WTC11 (cell line): ENCODE data around the gene GPX4. TPM values are rescaled to one million over a fixed set of nuclear protein-coding genes. Genes with fewer than 3 reads are reported as not detected.

Experiments
- ATAC-seq: fragments of 200-7000 bp; cut with Tn5 transposase; 2 replicates; pipeline ENCODE4 v1.10.0; 2021; ENCODE audit warnings: mild to moderate bottlenecking, moderate library complexity
- CTCF ChIA-PET: fragments of 300-600 bp; sonication (Branson Sonifier 250); formaldehyde crosslinking; loops from one replicate; lab custom pipeline; 2021; ENCODE audit warnings: antibody characterized with exemption; lab: Charles Lee
- POLR2A ChIA-PET: fragments of 350-600 bp; sonication (Branson Sonifier 250); formaldehyde crosslinking; loops from one replicate; lab custom pipeline; 2021; ENCODE audit warnings: antibody characterized with exemption; lab: Charles Lee
- DNase-seq: peaks from one replicate; pipeline ENCODE4 v3.0.0; 2021; ENCODE audit warnings: low spot score
- H3K27ac Mint-ChIP-seq: 2 replicates; pipeline ENCODE4 v1.8.0; 2021; ENCODE audit warnings: mixed read lengths
- H3K27me3 Mint-ChIP-seq: 2 replicates; pipeline ENCODE4 v1.8.0; 2021; ENCODE audit warnings: low read depth, mild to moderate bottlenecking, moderate library complexity, mixed read lengths
- H3K36me3 Mint-ChIP-seq: 2 replicates; pipeline ENCODE4 v1.8.0; 2021; ENCODE audit warnings: mixed read lengths
- H3K4me1 Mint-ChIP-seq: 2 replicates; pipeline ENCODE4 v1.8.0; 2022; ENCODE audit warnings: mixed read lengths
- H3K4me3 Mint-ChIP-seq: 2 replicates; pipeline ENCODE4 v1.8.0; 2021; ENCODE audit warnings: mild to moderate bottlenecking, moderate library complexity, mixed read lengths
- H3K9me3 Mint-ChIP-seq: 2 replicates; pipeline ENCODE4 v1.8.0; 2021; ENCODE audit warnings: mixed read lengths
- ETV6 ChIP-seq: sonication (generic); formaldehyde crosslinking; IDR thresholded peaks from 2 replicates; pipeline ENCODE4 v1.8.1; 2022; ENCODE audit warnings: mild to moderate bottlenecking, missing genetic modification reagents
- FOXJ3 ChIP-seq: sonication (generic); formaldehyde crosslinking; IDR thresholded peaks from 2 replicates; pipeline ENCODE4 v1.9.0; 2021; ENCODE audit warnings: missing genetic modification reagents, mild to moderate bottlenecking, borderline replicate concordance
- FOXK1 ChIP-seq: sonication (generic); formaldehyde crosslinking; IDR thresholded peaks from 2 replicates; pipeline ENCODE4 v1.8.0; 2022; ENCODE audit warnings: mild to moderate bottlenecking, moderate library complexity, missing genetic modification reagents
- TCF7 ChIP-seq: sonication (generic); formaldehyde crosslinking; IDR thresholded peaks from 2 replicates; pipeline ENCODE4 v1.8.0; 2022; ENCODE audit warnings: mild to moderate bottlenecking, low read depth, missing genetic modification reagents, moderate library complexity
- ZNF232 ChIP-seq: sonication (generic); formaldehyde crosslinking; IDR thresholded peaks from 2 replicates; pipeline ENCODE4 v1.8.0; 2022; ENCODE audit warnings: mild to moderate bottlenecking, missing genetic modification reagents
- total RNA-seq: library from RNA; stranded (reverse); gene quantifications from 3 replicates; pipeline ENCODE4 v1.2.3, GENCODE V29; 2021
- TF ChIP-seq, protein P1 (sequence below): sonication (generic); formaldehyde crosslinking; conservative IDR thresholded peaks from 2 replicates; pipeline ENCODE4 v1.8.1; 2023; ENCODE audit warnings: mild to moderate bottlenecking, low read depth, missing genetic modification reagents, moderate library complexity
- TF ChIP-seq, protein P2 (sequence below): sonication (generic); formaldehyde crosslinking; IDR thresholded peaks from 2 replicates; pipeline ENCODE4 v1.8.1; 2022; ENCODE audit warnings: low read depth, missing genetic modification reagents, borderline replicate concordance
- TF ChIP-seq, protein P3 (sequence below): sonication (generic); formaldehyde crosslinking; IDR thresholded peaks from 2 replicates; pipeline ENCODE4 v1.8.0; 2022; ENCODE audit warnings: mild to moderate bottlenecking, missing genetic modification reagents
- TF ChIP-seq, protein P4 (sequence below): sonication (generic); formaldehyde crosslinking; IDR thresholded peaks from 2 replicates; pipeline ENCODE4 v1.8.1; 2022; ENCODE audit warnings: mild to moderate bottlenecking, moderate library complexity, missing genetic modification reagents
- TF ChIP-seq, protein P5 (sequence below): fragments of 250-450 bp; sonication (Bioruptor Pico); conservative IDR thresholded peaks from 2 replicates; pipeline ENCODE4 v1.9.0; 2021; ENCODE audit warnings: mild to moderate bottlenecking
- TF ChIP-seq, protein P6 (sequence below): sonication (generic); formaldehyde crosslinking; IDR thresholded peaks from 2 replicates; pipeline ENCODE4 v1.8.1; 2023; ENCODE audit warnings: mild to moderate bottlenecking, missing genetic modification reagents

The GPX4 gene
- total RNA-seq, 1 experiment from 2014 or later = 363 TPM

DNA sequence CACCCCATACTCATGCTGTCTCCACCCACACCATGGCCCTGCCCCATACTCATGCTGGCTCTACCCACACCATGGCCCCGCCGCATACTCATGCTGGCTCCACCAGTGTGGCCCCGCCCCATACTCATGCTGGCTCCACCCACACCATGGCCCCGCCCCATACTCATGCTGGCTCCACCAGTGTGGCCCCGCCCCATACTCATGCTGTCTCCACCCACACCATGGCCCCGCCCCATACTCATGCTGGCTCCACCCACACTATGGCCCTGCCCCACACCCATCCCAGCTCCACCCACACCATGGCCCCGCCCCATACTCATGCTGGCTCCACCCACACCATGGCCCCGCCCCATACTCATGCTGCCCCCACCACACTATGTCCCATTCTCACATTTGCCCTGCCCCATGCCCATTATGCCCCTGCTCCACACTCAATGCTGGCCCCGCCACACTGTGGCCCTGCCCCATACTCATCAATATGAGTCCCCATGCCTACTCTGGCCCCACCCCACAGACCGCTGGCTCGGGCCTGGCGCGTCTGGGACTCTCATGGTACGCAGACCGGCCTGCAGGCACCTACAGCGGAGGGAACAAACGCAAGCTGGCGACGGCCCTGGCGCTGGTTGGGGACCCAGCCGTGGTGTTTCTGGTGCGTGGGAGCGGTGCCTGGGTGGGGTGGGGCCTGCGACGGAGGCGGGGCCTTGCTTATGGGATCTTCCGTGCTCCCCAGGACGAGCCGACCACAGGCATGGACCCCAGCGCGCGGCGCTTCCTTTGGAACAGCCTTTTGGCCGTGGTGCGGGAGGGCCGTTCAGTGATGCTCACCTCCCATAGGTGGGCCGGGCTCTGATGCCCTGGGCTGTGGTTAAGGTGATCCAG lies 40.5 kb upstream of the GPX4 start (continued):
- TF ChIP-seq ETV6 = no peak
- TF ChIP-seq FOXK1 (CRISPR knock-in tag) = no peak
- TF ChIP-seq ZNF232 = no peak

DNA sequence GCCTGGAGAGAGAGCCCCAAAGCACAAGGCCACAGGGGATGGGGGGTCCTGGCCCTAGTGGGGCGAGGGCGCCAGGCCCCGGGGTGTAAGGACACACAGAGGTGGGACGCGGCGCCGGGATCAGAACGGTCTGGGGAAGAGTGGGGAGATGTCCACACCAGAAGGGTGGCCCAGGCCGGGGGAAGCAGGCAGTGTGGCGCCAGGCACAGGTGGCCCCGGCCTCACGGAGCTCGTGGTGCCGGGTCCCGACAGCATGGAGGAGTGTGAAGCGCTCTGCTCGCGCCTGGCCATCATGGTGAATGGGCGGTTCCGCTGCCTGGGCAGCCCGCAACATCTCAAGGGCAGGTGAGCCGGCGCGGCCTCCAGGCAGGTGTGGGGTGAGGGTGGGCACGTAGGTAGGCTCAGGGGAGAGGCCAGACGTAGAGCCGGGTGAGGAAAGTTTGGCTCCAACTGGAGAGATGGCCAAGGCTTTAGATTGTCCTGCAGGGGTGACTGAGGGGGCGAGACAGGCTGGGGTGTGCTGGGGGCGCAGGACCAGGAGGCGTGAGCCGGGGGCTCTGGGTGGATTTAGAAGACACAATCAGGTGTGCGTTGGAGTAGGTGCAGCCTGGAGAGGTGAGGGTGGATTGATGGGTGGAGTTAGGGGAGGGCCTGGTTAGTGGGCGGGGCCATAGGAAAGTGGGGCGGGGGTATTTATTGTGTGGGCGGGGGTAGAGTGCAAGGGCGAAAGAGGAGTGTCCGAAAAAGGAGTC lies 39.7 kb upstream of the GPX4 start:
- H3K4me1 Mint-ChIP-seq = peaks cover 17% of the 10 kb centered on the region
- peaks cover 26% of the 10 kb centered on the region for H3K27me3 Mint-ChIP-seq
- ATAC-seq (peak; percentile 48), DNase-seq (peak; percentile 74)
- ChIA-PET POLR2A (interaction anchor here (0.5 to 2.1 kb wide), 8 partner anchors 12 to 276 kb away, joined by 3 to 9 read pairs (median 4); partner anchors contain the start of genes CIRBP and CNN2), CTCF (interaction anchor here (0.6 to 7.5 kb wide), 29 partner anchors 8 to 205 kb away, joined by 3 to 109 read pairs (median 6); partner anchors contain the start of genes ABCA7, ATP5F1D, CIRBP and CNN2)
- peak overlapping the region; percentile 65 for H3K4me3 Mint-ChIP-seq
- no peak overlapping the region; the same call in 1 of the 2 replicates for H3K27ac Mint-ChIP-seq
- TF ChIP-seq, protein P1, sequence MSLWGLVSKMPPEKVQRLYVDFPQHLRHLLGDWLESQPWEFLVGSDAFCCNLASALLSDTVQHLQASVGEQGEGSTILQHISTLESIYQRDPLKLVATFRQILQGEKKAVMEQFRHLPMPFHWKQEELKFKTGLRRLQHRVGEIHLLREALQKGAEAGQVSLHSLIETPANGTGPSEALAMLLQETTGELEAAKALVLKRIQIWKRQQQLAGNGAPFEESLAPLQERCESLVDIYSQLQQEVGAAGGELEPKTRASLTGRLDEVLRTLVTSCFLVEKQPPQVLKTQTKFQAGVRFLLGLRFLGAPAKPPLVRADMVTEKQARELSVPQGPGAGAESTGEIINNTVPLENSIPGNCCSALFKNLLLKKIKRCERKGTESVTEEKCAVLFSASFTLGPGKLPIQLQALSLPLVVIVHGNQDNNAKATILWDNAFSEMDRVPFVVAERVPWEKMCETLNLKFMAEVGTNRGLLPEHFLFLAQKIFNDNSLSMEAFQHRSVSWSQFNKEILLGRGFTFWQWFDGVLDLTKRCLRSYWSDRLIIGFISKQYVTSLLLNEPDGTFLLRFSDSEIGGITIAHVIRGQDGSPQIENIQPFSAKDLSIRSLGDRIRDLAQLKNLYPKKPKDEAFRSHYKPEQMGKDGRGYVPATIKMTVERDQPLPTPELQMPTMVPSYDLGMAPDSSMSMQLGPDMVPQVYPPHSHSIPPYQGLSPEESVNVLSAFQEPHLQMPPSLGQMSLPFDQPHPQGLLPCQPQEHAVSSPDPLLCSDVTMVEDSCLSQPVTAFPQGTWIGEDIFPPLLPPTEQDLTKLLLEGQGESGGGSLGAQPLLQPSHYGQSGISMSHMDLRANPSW (CRISPR knock-in tag) = no peak
- TF ChIP-seq, protein P2, sequence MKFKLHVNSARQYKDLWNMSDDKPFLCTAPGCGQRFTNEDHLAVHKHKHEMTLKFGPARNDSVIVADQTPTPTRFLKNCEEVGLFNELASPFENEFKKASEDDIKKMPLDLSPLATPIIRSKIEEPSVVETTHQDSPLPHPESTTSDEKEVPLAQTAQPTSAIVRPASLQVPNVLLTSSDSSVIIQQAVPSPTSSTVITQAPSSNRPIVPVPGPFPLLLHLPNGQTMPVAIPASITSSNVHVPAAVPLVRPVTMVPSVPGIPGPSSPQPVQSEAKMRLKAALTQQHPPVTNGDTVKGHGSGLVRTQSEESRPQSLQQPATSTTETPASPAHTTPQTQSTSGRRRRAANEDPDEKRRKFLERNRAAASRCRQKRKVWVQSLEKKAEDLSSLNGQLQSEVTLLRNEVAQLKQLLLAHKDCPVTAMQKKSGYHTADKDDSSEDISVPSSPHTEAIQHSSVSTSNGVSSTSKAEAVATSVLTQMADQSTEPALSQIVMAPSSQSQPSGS = no peak
- TF ChIP-seq TCF7 (CRISPR knock-in tag) (no peak), FOXJ3 (CRISPR knock-in tag) (no peak)
- TF ChIP-seq, protein P3, sequence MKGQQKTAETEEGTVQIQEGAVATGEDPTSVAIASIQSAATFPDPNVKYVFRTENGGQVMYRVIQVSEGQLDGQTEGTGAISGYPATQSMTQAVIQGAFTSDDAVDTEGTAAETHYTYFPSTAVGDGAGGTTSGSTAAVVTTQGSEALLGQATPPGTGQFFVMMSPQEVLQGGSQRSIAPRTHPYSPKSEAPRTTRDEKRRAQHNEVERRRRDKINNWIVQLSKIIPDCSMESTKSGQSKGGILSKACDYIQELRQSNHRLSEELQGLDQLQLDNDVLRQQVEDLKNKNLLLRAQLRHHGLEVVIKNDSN (CRISPR knock-in tag) = no peak
- TF ChIP-seq, protein P4, sequence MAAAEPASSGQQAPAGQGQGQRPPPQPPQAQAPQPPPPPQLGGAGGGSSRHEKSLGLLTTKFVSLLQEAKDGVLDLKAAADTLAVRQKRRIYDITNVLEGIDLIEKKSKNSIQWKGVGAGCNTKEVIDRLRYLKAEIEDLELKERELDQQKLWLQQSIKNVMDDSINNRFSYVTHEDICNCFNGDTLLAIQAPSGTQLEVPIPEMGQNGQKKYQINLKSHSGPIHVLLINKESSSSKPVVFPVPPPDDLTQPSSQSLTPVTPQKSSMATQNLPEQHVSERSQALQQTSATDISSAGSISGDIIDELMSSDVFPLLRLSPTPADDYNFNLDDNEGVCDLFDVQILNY (CRISPR knock-in tag) = no peak
- TF ChIP-seq, protein P5, sequence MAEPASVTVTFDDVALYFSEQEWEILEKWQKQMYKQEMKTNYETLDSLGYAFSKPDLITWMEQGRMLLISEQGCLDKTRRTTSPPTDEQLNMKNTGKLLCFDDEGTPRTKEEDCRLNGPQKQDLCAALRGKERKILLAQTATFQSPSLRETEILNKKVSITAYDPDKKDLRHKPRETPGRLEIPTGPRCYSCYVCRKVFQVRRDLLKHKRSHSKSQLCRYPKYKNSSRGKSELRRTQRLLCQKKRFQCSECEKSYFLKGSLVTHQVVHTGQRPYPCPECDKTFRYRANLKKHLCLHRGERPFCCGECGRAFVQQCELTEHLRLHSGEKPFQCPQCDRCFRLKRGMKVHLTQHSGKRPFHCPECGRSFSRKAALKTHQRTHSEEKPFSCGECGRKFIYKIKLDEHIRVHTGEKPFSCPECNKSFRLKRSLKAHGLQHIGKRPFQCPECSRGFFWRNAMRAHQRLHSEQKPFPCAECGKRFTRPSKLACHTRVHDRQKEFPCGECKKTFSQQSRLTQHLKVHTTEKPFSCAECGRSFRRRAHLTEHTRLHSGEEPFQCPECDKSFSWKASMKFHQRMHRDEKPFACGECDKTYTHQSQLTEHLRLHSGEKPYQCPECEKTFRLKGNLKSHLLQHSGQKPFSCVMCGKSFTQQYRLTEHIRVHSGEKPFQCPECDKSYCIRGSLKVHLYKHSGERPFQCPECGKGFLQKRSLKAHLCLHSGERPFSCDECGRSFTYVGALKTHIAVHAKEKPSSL = no peak
- TF ChIP-seq, protein P6, sequence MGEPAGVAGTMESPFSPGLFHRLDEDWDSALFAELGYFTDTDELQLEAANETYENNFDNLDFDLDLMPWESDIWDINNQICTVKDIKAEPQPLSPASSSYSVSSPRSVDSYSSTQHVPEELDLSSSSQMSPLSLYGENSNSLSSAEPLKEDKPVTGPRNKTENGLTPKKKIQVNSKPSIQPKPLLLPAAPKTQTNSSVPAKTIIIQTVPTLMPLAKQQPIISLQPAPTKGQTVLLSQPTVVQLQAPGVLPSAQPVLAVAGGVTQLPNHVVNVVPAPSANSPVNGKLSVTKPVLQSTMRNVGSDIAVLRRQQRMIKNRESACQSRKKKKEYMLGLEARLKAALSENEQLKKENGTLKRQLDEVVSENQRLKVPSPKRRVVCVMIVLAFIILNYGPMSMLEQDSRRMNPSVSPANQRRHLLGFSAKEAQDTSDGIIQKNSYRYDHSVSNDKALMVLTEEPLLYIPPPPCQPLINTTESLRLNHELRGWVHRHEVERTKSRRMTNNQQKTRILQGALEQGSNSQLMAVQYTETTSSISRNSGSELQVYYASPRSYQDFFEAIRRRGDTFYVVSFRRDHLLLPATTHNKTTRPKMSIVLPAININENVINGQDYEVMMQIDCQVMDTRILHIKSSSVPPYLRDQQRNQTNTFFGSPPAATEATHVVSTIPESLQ (CRISPR knock-in tag) = no peak
- H3K36me3 Mint-ChIP-seq = peaks cover 7% of the 10 kb centered on the region
- 0 out of 2 replicates have a peak, but pooled peaks cover 4% of the 10 kb centered on the region for H3K9me3 Mint-ChIP-seq
